ENCODE results near the gene RPL27. TPM values are rescaled to one million over a fixed set of nuclear protein-coding genes. Genes with fewer than 3 reads are reported as not detected.

The RPL27 gene
- total RNA-seq, 1 donor from 2014 or later: 752 TPM

GRCh38 chr17:43027091-43028032 lies 29.1 kb downstream of the RPL27 start:
- no peaks in the 10 kb centered on the region for H3K9me3 ChIP-seq
- intact Hi-C loops (cut with DNase I): no loop called here
- ATAC-seq (no peak), DNase-seq (no peak)
- no peaks in the 10 kb centered on the region for H3K36me3 ChIP-seq
- no peaks in the 10 kb centered on the region for H3K27me3 ChIP-seq
- no peak overlapping the region for H3K27ac ChIP-seq
- H3K4me1 ChIP-seq: peaks cover 13% of the 10 kb centered on the region
- no peak for TF ChIP-seq CTCF (IDR thresholded peaks at IDR 0.05)
- no peak overlapping the region for H3K4me3 ChIP-seq

- intact Hi-C loops (cut with DNase I): no loop called here
- DNase-seq: no peak
- ATAC-seq: no peak
- Histone ChIP-seq H3K27me3 (no peaks in the 10 kb centered on the region), H3K4me1 (peaks cover 9% of the 10 kb centered on the region), H3K9me3 (no peaks in the 10 kb centered on the region), H3K27ac (no peak overlapping the region), H3K36me3 (no peaks in the 10 kb centered on the region), H3K4me3 (no peak overlapping the region)
- no peak for TF ChIP-seq CTCF (IDR thresholded peaks at IDR 0.05)
These were observed 30.1 kb downstream of the RPL27 start for GRCh38 chr17:43028221-43028861.

DNA sequence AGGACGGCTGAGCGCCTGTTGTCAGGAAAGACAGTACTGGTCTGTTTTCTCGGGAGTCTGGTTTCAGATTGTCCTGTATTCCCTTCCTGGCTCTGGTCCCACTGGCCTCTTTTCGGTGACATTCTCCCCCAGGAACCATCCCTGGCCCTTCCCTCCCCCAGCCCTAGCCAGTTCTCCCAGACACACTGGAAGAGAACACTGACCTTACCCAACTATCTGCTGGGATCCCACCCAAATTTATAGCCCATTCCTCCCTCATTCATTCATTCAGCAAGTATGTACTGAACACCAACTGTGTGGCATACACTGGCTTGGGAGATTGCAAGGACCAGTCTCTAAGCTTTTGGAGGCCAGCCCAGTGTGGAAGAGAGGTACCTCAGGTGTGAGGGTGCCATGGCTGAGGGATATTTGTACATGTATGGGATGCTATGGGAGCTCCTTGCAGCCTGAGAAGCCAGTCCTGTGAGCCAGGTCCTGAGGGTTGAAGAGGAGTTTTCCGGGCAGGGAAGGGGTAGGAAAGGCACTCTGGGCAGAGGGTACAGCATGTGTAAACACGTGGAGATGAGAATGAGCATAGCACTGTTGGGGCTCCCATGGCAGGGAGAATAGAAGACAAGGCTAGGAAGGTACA lies 32.0 kb downstream of the RPL27 start:
- H3K4me3 ChIP-seq: no peak overlapping the region
- no peak for TF ChIP-seq CTCF (IDR thresholded peaks at IDR 0.05)
- H3K27ac ChIP-seq: no peak overlapping the region
- H3K9me3 ChIP-seq: no peaks in the 10 kb centered on the region
- no peaks in the 10 kb centered on the region for H3K36me3 ChIP-seq
- H3K4me1 ChIP-seq: peaks cover 3% of the 10 kb centered on the region
- H3K27me3 ChIP-seq: no peaks in the 10 kb centered on the region
- DNase-seq (no peak), ATAC-seq (no peak)
- intact Hi-C loops (cut with DNase I): no loop called here

- DNase-seq (no peak), ATAC-seq (no peak)
- Histone ChIP-seq H3K9me3 (no peaks in the 10 kb centered on the region), H3K4me3 (no peak overlapping the region), H3K27ac (no peak overlapping the region), H3K4me1 (peaks cover 3% of the 10 kb centered on the region), H3K27me3 (no peaks in the 10 kb centered on the region), H3K36me3 (no peaks in the 10 kb centered on the region)
- intact Hi-C loops (cut with DNase I): no loop called here
- TF ChIP-seq CTCF (IDR thresholded peaks at IDR 0.05): no peak
These were observed 33.4 kb downstream of the RPL27 start for GRCh38 chr17:43031666-43032065.

- intact Hi-C loops (cut with DNase I): no loop called here
- H3K4me1 ChIP-seq: peaks cover 3% of the 10 kb centered on the region
- DNase-seq: no peak
- ATAC-seq: no peak
- H3K27me3 ChIP-seq: no peaks in the 10 kb centered on the region
- TF ChIP-seq CTCF (IDR thresholded peaks at IDR 0.05): no peak
- H3K9me3 ChIP-seq: no peaks in the 10 kb centered on the region
- H3K27ac ChIP-seq: no peak overlapping the region
- no peak overlapping the region for H3K4me3 ChIP-seq
- H3K36me3 ChIP-seq: no peaks in the 10 kb centered on the region
These were observed 36.0 kb downstream of the RPL27 start for GRCh38 chr17:43033948-43034881.
